A549 treated with GW870086 at 1 μM for 4 hours (cell line): ENCODE measurements around the gene ARHGAP33. TPM values are rescaled to one million over a fixed set of nuclear protein-coding genes. Genes with fewer than 3 reads are reported as not detected.

Experiments
- total RNA-seq: library from RNA; stranded (reverse); fragments of 200-300 nt; extraction: Qiagen RNA extraction; gene quantifications from 5 replicates; pipeline ENCODE4 v1.2.3, GENCODE V29; 2022; ENCODE audit warnings: low read depth

ARHGAP33 gene
- total RNA-seq: 4.1 to 8.6 TPM (median 6.0 TPM) in 5 replicates

GRCh38 chr19:35775298-35776101 is at the start of gene ARHGAP33:
Gene ARHGAP33 (plus strand): TSS chr19:35775564. CDS start chr19:35775659, 95 bp downstream.

GRCh38 chr19:35742121-35742724 is 33.1 kb upstream of the ARHGAP33 start, which contains the start of gene IGFLR1:
Gene IGFLR1 (minus strand): TSS chr19:35742452. CDS start chr19:35741180, 1,272 bp downstream.

GRCh38 chr19:35745328-35746086 is 29.9 kb upstream of the ARHGAP33 start, which contains the start of the genes PSENEN and U2AF1L4:
Gene PSENEN (plus strand): TSS chr19:35745651. CDS start chr19:35745931, 280 bp downstream.
Gene U2AF1L4 (minus strand): TSS chr19:35745418. CDS start chr19:35745391, 27 bp downstream.

GRCh38 chr19:35748106-35749020 is 27.0 kb upstream of the ARHGAP33 start, which contains the start of gene LIN37:
Gene LIN37 (plus strand): TSS chr19:35748576. CDS start chr19:35748725, 149 bp downstream.

GRCh38 chr19:35756377-35757230 is 18.8 kb upstream of the ARHGAP33 start, which contains the start of gene HSPB6:
Gene HSPB6 (minus strand): TSS chr19:35757029. CDS start chr19:35757008, 21 bp downstream.

GRCh38 chr19:35757749-35758608 is 17.4 kb upstream of the ARHGAP33 start, which contains the start of gene PROSER3:
Gene PROSER3 (plus strand): TSS chr19:35758176. CDS start chr19:35758216, 40 bp downstream.

GRCh38 chr19:35812220-35813042 is 37.1 kb downstream of the ARHGAP33 start, which contains the start of gene PRODH2:
Gene PRODH2 (minus strand): TSS chr19:35812845. CDS start chr19:35812805, 40 bp downstream.

Other genes starting within 250 kb of the ARHGAP33 start
- gene SBSN, start 247.3 kb upstream of the ARHGAP33 start, total RNA-seq: 1.8 to 3.7 TPM (median 3.0 TPM) in 5 replicates
- gene GAPDHS, start 242.1 kb upstream of the ARHGAP33 start, total RNA-seq: 0.08 to 0.21 TPM (median 0.17 TPM) in 4 of 5 replicates, not detected in the other
- 383 to 426 TPM (median 419 TPM) in 5 replicates for gene TMEM147, start 229.9 kb upstream of the ARHGAP33 start, total RNA-seq
- gene ATP4A, start 211.9 kb upstream of the ARHGAP33 start, total RNA-seq: 0.10 TPM in 1 of 5 replicates, not detected in the others
- not detected in 5 replicates for gene PMIS2, start 189.4 kb upstream of the ARHGAP33 start, total RNA-seq
- 12.2 to 17.4 TPM (median 14.8 TPM) in 5 replicates for gene HAUS5, start 162.8 kb upstream of the ARHGAP33 start, total RNA-seq
- 147 to 204 TPM (median 201 TPM) in 5 replicates for gene RBM42, start 146.5 kb upstream of the ARHGAP33 start, total RNA-seq
- gene ETV2, start 133.8 kb upstream of the ARHGAP33 start, total RNA-seq: 2.1 to 3.1 TPM (median 2.2 TPM) in 5 replicates
- gene COX6B1, start 127.2 kb upstream of the ARHGAP33 start, total RNA-seq: 1,289 to 1,613 TPM (median 1,322 TPM) in 5 replicates
- 0.41 to 1.2 TPM (median 0.91 TPM) in 5 replicates for gene UPK1A, start 109.0 kb upstream of the ARHGAP33 start, total RNA-seq
- gene ZBTB32, start 71.0 kb upstream of the ARHGAP33 start, total RNA-seq: not detected in 5 replicates
- 48.1 to 60.8 TPM (median 55.0 TPM) in 5 replicates for gene KMT2B, start 57.6 kb upstream of the ARHGAP33 start, total RNA-seq
- gene IGFLR1, start 33.1 kb upstream of the ARHGAP33 start, total RNA-seq: 7.6 to 13.3 TPM (median 10.2 TPM) in 5 replicates
- 25.2 to 29.1 TPM (median 25.8 TPM) in 5 replicates for gene U2AF1L4, start 30.1 kb upstream of the ARHGAP33 start, total RNA-seq
- 260 to 334 TPM (median 276 TPM) in 5 replicates for gene PSENEN, start 29.9 kb upstream of the ARHGAP33 start, total RNA-seq
- 20.0 to 28.4 TPM (median 22.7 TPM) in 5 replicates for gene LIN37, start 27.0 kb upstream of the ARHGAP33 start, total RNA-seq
- gene HSPB6, start 18.5 kb upstream of the ARHGAP33 start, total RNA-seq: 0.18 to 0.38 TPM (median 0.32 TPM) in 4 of 5 replicates, not detected in the other
- gene PROSER3, start 17.4 kb upstream of the ARHGAP33 start, total RNA-seq: 21.3 to 29.7 TPM (median 26.3 TPM) in 5 replicates
- 0.18 to 0.80 TPM (median 0.29 TPM) in 5 replicates for gene PRODH2, start 37.3 kb downstream of the ARHGAP33 start, total RNA-seq
- 0.41 to 0.75 TPM (median 0.59 TPM) in 5 replicates for gene NPHS1, start 76.9 kb downstream of the ARHGAP33 start, total RNA-seq
- 0.46 to 0.74 TPM (median 0.53 TPM) in 5 replicates for gene KIRREL2, start 81.3 kb downstream of the ARHGAP33 start, total RNA-seq
- 65.9 to 95.9 TPM (median 93.4 TPM) in 5 replicates for gene APLP1, start 93.0 kb downstream of the ARHGAP33 start, total RNA-seq
- gene NFKBID, start 125.0 kb downstream of the ARHGAP33 start, total RNA-seq: 4.8 to 7.4 TPM (median 6.3 TPM) in 5 replicates
- gene HCST, start 127.0 kb downstream of the ARHGAP33 start, total RNA-seq: 0.28 to 0.45 TPM in 2 of 5 replicates, not detected in the others
- gene TYROBP, start 132.7 kb downstream of the ARHGAP33 start, total RNA-seq: not detected in 5 replicates
- 13.5 to 23.2 TPM (median 21.2 TPM) in 5 replicates for gene LRFN3, start 160.8 kb downstream of the ARHGAP33 start, total RNA-seq
- gene SDHAF1, start 219.6 kb downstream of the ARHGAP33 start, total RNA-seq: 38.3 to 50.7 TPM (median 48.4 TPM) in 5 replicates
- gene SYNE4, start 233.2 kb downstream of the ARHGAP33 start, total RNA-seq: 0.14 to 0.53 TPM (median 0.25 TPM) in 5 replicates
- 19.6 to 28.5 TPM (median 26.6 TPM) in 5 replicates for gene ALKBH6, start 238.6 kb downstream of the ARHGAP33 start, total RNA-seq